IMR-90 (cell line): ENCODE data around the gene MAML3. TPM values are rescaled to one million over a fixed set of nuclear protein-coding genes. Genes with fewer than 3 reads are reported as not detected.

Source experiments
- ATAC-seq: fragments of 200-7000 bp; cut with Tn5 transposase; 2 replicates; pipeline ENCODE4 v1.9.1; 2020; ENCODE audit warnings: low read depth, mild to moderate bottlenecking, moderate library complexity
- BruUV-seq: library from RNA; stranded (reverse); fragments of 400-500 nt; replicated peaks from 2 replicates; lab custom pipeline; 2021; lab: Mats Ljungman, UMichigan
- CTCF ChIA-PET: fragments of 300-600 bp; formaldehyde crosslinking; extraction: SDS; loops from one replicate; lab custom pipeline; 2021; ENCODE audit warnings: antibody characterized with exemption; lab: Yijun Ruan, JAX
- POLR2A ChIA-PET: fragments of 300-600 bp; sonication (Branson Sonifier 250); formaldehyde crosslinking; loops from one replicate; lab custom pipeline; 2022; ENCODE audit warnings: antibody characterized with exemption; ENCODE audit not compliant: unreplicated experiment; lab: Charles Lee
- DNase-seq: peaks from one replicate; pipeline ENCODE4 v3.0.0; 2013
- H2AFZ ChIP-seq: replicated peaks from 2 replicates; pipeline ENCODE3; 2013; ENCODE audit warnings: low read length, mild to moderate bottlenecking; ENCODE audit not compliant: poor library complexity
- H2AK5ac ChIP-seq: 2 replicates; pipeline ENCODE4 v1.6.1; 2013; ENCODE audit warnings: low read depth, low read length, inconsistent platforms
- H2AK9ac ChIP-seq: replicated peaks from 2 replicates; pipeline ENCODE3; 2013; ENCODE audit warnings: mild to moderate bottlenecking, low read depth, low read length, moderate library complexity; ENCODE audit not compliant: poor library complexity
- H2BK120ac ChIP-seq: 2 replicates; pipeline ENCODE4 v1.6.1; 2013; ENCODE audit warnings: low read depth, low read length, inconsistent platforms
- H2BK15ac ChIP-seq: 3 replicates; pipeline ENCODE4 v1.6.1; 2013; ENCODE audit warnings: low read depth, low read length, inconsistent platforms
- H2BK20ac ChIP-seq: 2 replicates; pipeline ENCODE4 v1.6.1; 2013; ENCODE audit warnings: low read depth, mild to moderate bottlenecking, inconsistent platforms, low read length, moderate library complexity
- H2BK5ac ChIP-seq: 2 replicates; pipeline ENCODE4 v1.6.1; 2013; ENCODE audit warnings: mild to moderate bottlenecking, low read depth, low read length, inconsistent platforms; ENCODE audit not compliant: poor library complexity, severe bottlenecking
- H3K14ac ChIP-seq: replicated peaks from 2 replicates; pipeline ENCODE4 v1.6.1; 2013; ENCODE audit warnings: low read depth, low read length, inconsistent platforms
- H3K18ac ChIP-seq: 2 replicates; pipeline ENCODE4 v1.6.1; 2013; ENCODE audit warnings: low read depth, low read length, control low read depth
- H3K23ac ChIP-seq: 2 replicates; pipeline ENCODE4 v1.6.1; 2013; ENCODE audit warnings: low read depth, low read length, inconsistent platforms
- H3K27ac ChIP-seq: 2 replicates; pipeline ENCODE4 v1.5.1; 2013; ENCODE audit warnings: mild to moderate bottlenecking, control low read depth, low read length; ENCODE audit not compliant: insufficient read depth
- H3K27me3 ChIP-seq: 2 replicates; pipeline ENCODE4 v1.6.1; 2013; ENCODE audit warnings: low read length; ENCODE audit not compliant: control insufficient read depth, insufficient read depth
- H3K36me3 ChIP-seq: 2 replicates; pipeline ENCODE4 v1.6.1; 2013; ENCODE audit warnings: low read length, mixed read lengths; ENCODE audit not compliant: control insufficient read depth, insufficient read depth
- H3K4ac ChIP-seq: 2 replicates; pipeline ENCODE4 v1.6.1; 2013; ENCODE audit warnings: low read depth, low read length, inconsistent platforms
- H3K4me1 ChIP-seq: 2 replicates; pipeline ENCODE4 v1.6.1; 2013; ENCODE audit warnings: low read length, mixed read lengths; ENCODE audit not compliant: control insufficient read depth, insufficient read depth
- H3K4me2 ChIP-seq: 2 replicates; pipeline ENCODE4 v1.6.1; 2013; ENCODE audit warnings: low read depth, mild to moderate bottlenecking, control low read depth, low read length, moderate library complexity
- H3K4me3 ChIP-seq: 2 replicates; pipeline ENCODE4 v1.5.1; 2013; ENCODE audit warnings: low read depth, mild to moderate bottlenecking, control low read depth, low read length, moderate library complexity; ENCODE audit not compliant: insufficient read depth
- H3K56ac ChIP-seq: 2 replicates; pipeline ENCODE4 v1.6.1; 2013; ENCODE audit warnings: low read length, inconsistent platforms; ENCODE audit not compliant: insufficient read depth; ENCODE audit errors: extremely low read depth
- H3K79me1 ChIP-seq, 2 experiments: 2 replicates each; pipeline ENCODE4 v1.6.1; 2013; ENCODE audit warnings: low read length in 2 of 2, inconsistent platforms in 1 of 2, low read depth in 1 of 2
- H3K9ac ChIP-seq: 2 replicates; pipeline ENCODE4 v1.6.1; 2013; ENCODE audit warnings: low read depth, low read length, control low read depth
- H3K9me1 ChIP-seq: 2 replicates; pipeline ENCODE4 v1.6.1; 2013; ENCODE audit warnings: low read length, inconsistent platforms; ENCODE audit not compliant: insufficient read depth
- H3K9me3 ChIP-seq: 2 replicates; pipeline ENCODE4 v1.6.1; 2013; ENCODE audit warnings: low read length; ENCODE audit not compliant: control insufficient read depth, insufficient read depth
- H4K20me1 ChIP-seq: 2 replicates; pipeline ENCODE4 v1.6.1; 2013; ENCODE audit warnings: low read length, inconsistent platforms; ENCODE audit not compliant: insufficient read depth
- H4K5ac ChIP-seq: 2 replicates; pipeline ENCODE4 v1.6.1; 2013; ENCODE audit warnings: mild to moderate bottlenecking, low read depth, low read length, control low read depth
- H4K8ac ChIP-seq, 2 experiments: 2 replicates each; pipeline ENCODE4 v1.6.1; 2013; ENCODE audit warnings: low read depth in 2 of 2, low read length in 2 of 2, control low read depth in 1 of 2, inconsistent platforms in 1 of 2
- H4K91ac ChIP-seq: 2 replicates; pipeline ENCODE4 v1.6.1; 2013; ENCODE audit warnings: low read depth, low read length, inconsistent platforms; ENCODE audit not compliant: insufficient read depth
- BHLHE40 ChIP-seq: fragments of 150-350 bp; IDR thresholded peaks from 2 replicates; pipeline ENCODE4 v1.6.1; 2016; ENCODE audit warnings: mild to moderate bottlenecking, low read depth, low read length
- CEBPB ChIP-seq: IDR thresholded peaks from 2 replicates; pipeline ENCODE4 v1.6.1; 2012; ENCODE audit warnings: low read depth, low read length, improper control_type of control experiment
- CHD1 ChIP-seq: IDR thresholded peaks from 2 replicates; pipeline ENCODE4 v1.6.1; 2012; ENCODE audit warnings: low read depth, low read length, improper control_type of control experiment
- CTCF ChIP-seq: conservative IDR thresholded peaks from 2 replicates; pipeline ENCODE4 v1.5.1; 2012; ENCODE audit warnings: mild to moderate bottlenecking, low read depth, low read length, improper control_type of control experiment
- ELK1 ChIP-seq: fragments of 150-350 bp; IDR thresholded peaks from 2 replicates; pipeline ENCODE4 v1.6.1; 2016; ENCODE audit warnings: low read depth, mild to moderate bottlenecking, low read length, moderate library complexity, borderline replicate concordance
- FOS ChIP-seq: fragments of 150-350 bp; IDR thresholded peaks from 2 replicates; pipeline ENCODE4 v1.6.1; 2016; ENCODE audit warnings: low read depth, low read length
- MAFK ChIP-seq: IDR thresholded peaks from 2 replicates; pipeline ENCODE4 v1.6.1; 2012; ENCODE audit warnings: low read depth, low read length, improper control_type of control experiment
- MAZ ChIP-seq: IDR thresholded peaks from 2 replicates; pipeline ENCODE4 v1.6.1; 2012; ENCODE audit warnings: low read depth, mild to moderate bottlenecking, low read length, improper control_type of control experiment, moderate library complexity, borderline replicate concordance
- MXI1 ChIP-seq: IDR thresholded peaks from 2 replicates; pipeline ENCODE4 v1.6.1; 2012; ENCODE audit warnings: low read depth, mild to moderate bottlenecking, low read length, moderate library complexity, borderline replicate concordance
- NFE2L2 ChIP-seq: fragments of 150-350 bp; IDR thresholded peaks from 2 replicates; pipeline ENCODE4 v1.6.1; 2016; ENCODE audit warnings: low read depth, mild to moderate bottlenecking, low read length
- POLR2A ChIP-seq: IDR thresholded peaks from 2 replicates; pipeline ENCODE4 v1.6.1; 2012; ENCODE audit warnings: mild to moderate bottlenecking, low read depth, low read length
- RAD21 ChIP-seq: IDR thresholded peaks from 2 replicates; pipeline ENCODE4 v1.6.1; 2012; ENCODE audit warnings: low read length, improper control_type of control experiment
- RCOR1 ChIP-seq: IDR thresholded peaks from 2 replicates; pipeline ENCODE4 v1.6.1; 2012; ENCODE audit warnings: mild to moderate bottlenecking, low read length, improper control_type of control experiment; ENCODE audit not compliant: insufficient replicate concordance
- RFX5 ChIP-seq: IDR thresholded peaks from 2 replicates; pipeline ENCODE4 v1.8.0; 2012; ENCODE audit warnings: low read depth, mild to moderate bottlenecking, low read length, moderate library complexity
- SMC3 ChIP-seq: fragments of 150-350 bp; IDR thresholded peaks from 2 replicates; pipeline ENCODE4 v1.6.1; 2016; ENCODE audit warnings: low read depth, mild to moderate bottlenecking, antibody characterized with exemption, low read length, moderate library complexity
- USF2 ChIP-seq: fragments of 150-350 bp; IDR thresholded peaks from 2 replicates; pipeline ENCODE4 v1.6.1; 2017; ENCODE audit warnings: mild to moderate bottlenecking, antibody characterized with exemption, low read length, low read depth
- WGBS, 2 experiments: methylation state at CpG; one replicate each; pipeline versions ENCODE4 v1.1.5 to v1.1.7; 2013; ENCODE audit warnings: missing lambda C conversion rate in 2 of 2; ENCODE audit not compliant: insufficient read length in 1 of 2; ENCODE audit errors: extremely low coverage in 2 of 2; 5-methylcytosine and 5-hydroxymethylcytosine counted together
- dilution Hi-C: fragments of 300-500 bp; cut with HindIII; formaldehyde crosslinking; loops from one replicate; pipeline ENCODE4 v1.14.3; 2018; ENCODE audit warnings: low sequenced_read_pairs; ENCODE audit not compliant: unreplicated experiment
- in situ Hi-C: fragments of 300-500 bp; cut with MboI; formaldehyde crosslinking; loops from 3 replicates; pipeline ENCODE4 v1.14.3; 2019; ENCODE audit warnings: low sequenced_read_pairs, inconsistent platforms, mixed read lengths
- intact Hi-C: fragments of 100-400 bp; cut with micrococcal nuclease; formaldehyde crosslinking; loops from 2 replicates; pipeline ENCODE4 v1.10.0; 2022
- polyA plus RNA-seq, 3 experiments: library from polyadenylated mRNA; depleted of rRNA; stranded (reverse); fragments of >200 nt; gene quantifications; 2 replicates each; pipeline ENCODE4 v1.2.3, GENCODE V29; 2012; ENCODE audit warnings: low replicate concordance in 1 of 3
- total RNA-seq: library from RNA; depleted of rRNA; stranded (reverse); fragments of >200 nt; gene quantifications from 2 replicates; pipeline ENCODE4 v1.2.3, GENCODE V29; 2012

MAML3 gene
- total and polyA plus RNA-seq, 2 of the 4 experiments (the other 2 are of a cell fraction), result 0.90 to 1.7 TPM

GRCh38 chr4:140084385-140084784, 69.6 kb downstream of the MAML3 start:
- no TSS peak for BruUV-seq
- intact Hi-C loops (loop anchor here (5.0 kb wide), 1 partner anchor 53 kb away; no protein-coding TSS in a partner anchor), dilution Hi-C loops (no loop called here), in situ Hi-C loops (no loop called here)
- peaks cover 11 to 38% of the 10 kb centered on the region in 2 experiments for H3K79me1 ChIP-seq
- no peaks in the 10 kb centered on the region for H3K27me3 ChIP-seq
- peak overlapping the region; percentile 63; the same call in 2 of the 3 replicates for H2BK15ac ChIP-seq
- H3K23ac ChIP-seq, result 0 out of 2 replicates have a peak overlapping the region, but pooled peaks have one; percentile 86
- peak overlapping the region; percentile 84; the same call in 1 of the 2 replicates for H3K18ac ChIP-seq
- H3K4me3 ChIP-seq, result no peak overlapping the region
- H4K5ac ChIP-seq, result no peak overlapping the region
- H2AFZ ChIP-seq, result no peak overlapping the region
- H4K8ac ChIP-seq, result peak overlapping the region; percentile 12 to 75; a peak in 2 of 4 replicates
- H2BK120ac ChIP-seq, result peak overlapping the region; percentile 80; the same call in 1 of the 2 replicates
- no peaks in the 10 kb centered on the region for H3K36me3 ChIP-seq
- H3K4ac ChIP-seq, result peak overlapping the region; percentile 74; the same call in 1 of the 2 replicates
- H3K4me1 ChIP-seq, result peaks cover 35% of the 10 kb centered on the region
- no peak overlapping the region for H4K91ac ChIP-seq
- DNase-seq, result no peak
- CTCF ChIA-PET, result no interaction called here
- no peak for ATAC-seq
- peaks cover 18% of the 10 kb centered on the region for H3K9me1 ChIP-seq
- peak overlapping the region; percentile 67; the same call in 1 of the 2 replicates for H3K4me2 ChIP-seq
- peak overlapping the region; percentile 55; the same call in 1 of the 2 replicates for H3K14ac ChIP-seq
- H3K56ac ChIP-seq, result no peak overlapping the region
- no peak overlapping the region for H2AK5ac ChIP-seq
- no peaks in the 10 kb centered on the region for H4K20me1 ChIP-seq
- TF ChIP-seq FOS (no peak), BHLHE40 (no peak), RCOR1 (no peak), NFE2L2 (no peak), SMC3 (no peak), ELK1 (no peak), CEBPB (no peak), MAFK (no peak), RFX5 (no peak), MXI1 (no peak), POLR2A (no peak), MAZ (no peak), RAD21 (no peak), CTCF (no peak), CHD1 (no peak), USF2 (no peak)
- H3K27ac ChIP-seq, result peak overlapping the region; percentile 7; the same call in 1 of the 2 replicates
- H2BK20ac ChIP-seq, result 0 out of 2 replicates have a peak overlapping the region, but pooled peaks have one; percentile 48
- H3K9ac ChIP-seq, result peak overlapping the region; percentile 38; the same call in 1 of the 2 replicates
- H3K9me3 ChIP-seq, result no peaks in the 10 kb centered on the region
- POLR2A ChIA-PET, result no interaction called here
- H2BK5ac ChIP-seq, result peak overlapping the region; percentile 86
- WGBS, 2 experiments, result 100% methylated on average over 1 of the region's 5 CpGs; no CpG with 5 or more reads in 1 of the 2 experiments
- H2AK9ac ChIP-seq, result no peak overlapping the region
